NB4 (cell line): ENCODE data around the gene NSUN4.
"Not testable (repeated sequence)": the region's sequence is repeated elsewhere in the genome, so short reads cannot be mapped to it uniquely, and the experiment has no call there.

ENCODE experiments used
- CTCF ChIP-seq: IDR thresholded peaks from one replicate; pipeline ENCODE4 v1.5.1; 2012; ENCODE audit warnings: low read depth, low read length
- POLR2A ChIP-seq: IDR thresholded peaks from 2 replicates; pipeline ENCODE4 v1.6.1; 2011; ENCODE audit warnings: mild to moderate bottlenecking; ENCODE audit not compliant: insufficient read length; ENCODE audit errors: extremely low read depth

GRCh38 chr1:46319960-46320914 is 20.4 kb upstream of the NSUN4 start:
- not testable (repeated sequence) for TF ChIP-seq CTCF, POLR2A
